Loucy (cell line): ENCODE results near the gene ENOX1.

Experiments used
- H2AFZ ChIP-seq: fragments of 200-600 bp; sonication (generic); 2 replicates; pipeline ENCODE4 v1.6.0; 2016; ENCODE audit warnings: antibody characterized with exemption, mild to moderate bottlenecking, low read length, moderate library complexity
- H3F3A ChIP-seq: fragments of 200-600 bp; 2 replicates; pipeline ENCODE4 v1.6.0; 2016; ENCODE audit warnings: antibody characterized with exemption, low read depth, mild to moderate bottlenecking
- H3K27me3 ChIP-seq: fragments of 200-600 bp; sonication (generic); 2 replicates; pipeline ENCODE4 v1.6.1; 2014; ENCODE audit warnings: low read length, mild to moderate bottlenecking; ENCODE audit not compliant: insufficient read depth, poor library complexity, severe bottlenecking
- H3K36me3 ChIP-seq: fragments of 200-600 bp; sonication (generic); 2 replicates; pipeline ENCODE4 v1.6.1; 2016; ENCODE audit warnings: low read length; ENCODE audit not compliant: insufficient read depth
- H3K4me1 ChIP-seq: fragments of 200-600 bp; sonication (generic); 2 replicates; pipeline ENCODE4 v1.5.1; 2014; ENCODE audit warnings: low read length, mild to moderate bottlenecking; ENCODE audit not compliant: insufficient read depth, poor library complexity, severe bottlenecking
- H3K4me2 ChIP-seq: fragments of 200-600 bp; sonication (generic); 2 replicates; pipeline ENCODE4 v1.6.0; 2014; ENCODE audit warnings: antibody characterized with exemption, low read length, low read depth, mild to moderate bottlenecking; ENCODE audit not compliant: poor library complexity, severe bottlenecking
- H3K4me3 ChIP-seq: fragments of 200-600 bp; sonication (generic); 2 replicates; pipeline ENCODE4 v1.5.1; 2014; ENCODE audit warnings: low read length, mild to moderate bottlenecking, mixed read lengths; ENCODE audit not compliant: poor library complexity, severe bottlenecking
- H3K79me2 ChIP-seq: fragments of 200-600 bp; sonication (generic); 2 replicates; pipeline ENCODE4 v1.6.1; 2014; ENCODE audit warnings: low read length; ENCODE audit not compliant: insufficient read depth
- H3K9ac ChIP-seq: fragments of 200-600 bp; sonication (generic); 2 replicates; pipeline ENCODE4 v1.6.0; 2014; ENCODE audit warnings: mild to moderate bottlenecking, low read depth, low read length, moderate library complexity; ENCODE audit not compliant: poor library complexity, severe bottlenecking
- H3K9me2 ChIP-seq: fragments of 200-600 bp; sonication (generic); replicated peaks from 2 replicates; pipeline ENCODE4 v1.6.1; 2016; ENCODE audit warnings: low read depth, low read length, mixed read lengths
- H3K9me3 ChIP-seq: fragments of 200-600 bp; sonication (generic); 2 replicates; pipeline ENCODE4 v1.6.1; 2014; ENCODE audit warnings: mild to moderate bottlenecking, antibody characterized with exemption, low read length, low read depth; ENCODE audit not compliant: insufficient read depth
- H4K20me1 ChIP-seq: fragments of 200-600 bp; sonication (generic); 2 replicates; pipeline ENCODE4 v1.6.0; 2014; ENCODE audit warnings: antibody characterized with exemption, low read length, mild to moderate bottlenecking; ENCODE audit not compliant: insufficient read depth, poor library complexity, severe bottlenecking
- CTCF ChIP-seq: fragments of 200-600 bp; sonication (generic); conservative IDR thresholded peaks from 2 replicates; pipeline ENCODE4 v1.5.1; 2014; ENCODE audit warnings: mild to moderate bottlenecking, antibody characterized with exemption, low read length
- EZH2phosphoT487 ChIP-seq: fragments of 200-600 bp; IDR thresholded peaks from 2 replicates; pipeline ENCODE4 v1.6.1; 2018; ENCODE audit warnings: antibody characterized with exemption, mild to moderate bottlenecking, moderate library complexity, borderline replicate concordance

The ENOX1 gene

GRCh38 chr13:43295825-43296564, 490.8 kb downstream of the ENOX1 start:
- TF ChIP-seq CTCF (no peak), EZH2phosphoT487 (no peak)
- H3K79me2 ChIP-seq: no peaks in the 10 kb centered on the region
- H3K9ac ChIP-seq: no peak overlapping the region
- no peaks in the 10 kb centered on the region for H4K20me1 ChIP-seq
- H3K9me2 ChIP-seq: no peaks in the 10 kb centered on the region
- no peaks in the 10 kb centered on the region for H3K36me3 ChIP-seq
- no peaks in the 10 kb centered on the region for H3F3A ChIP-seq
- H2AFZ ChIP-seq: no peak overlapping the region
- H3K4me3 ChIP-seq: no peak overlapping the region
- H3K4me1 ChIP-seq: peaks cover 6% of the 10 kb centered on the region
- no peaks in the 10 kb centered on the region for H3K9me3 ChIP-seq
- no peak overlapping the region for H3K4me2 ChIP-seq
- no peaks in the 10 kb centered on the region for H3K27me3 ChIP-seq

DNA sequence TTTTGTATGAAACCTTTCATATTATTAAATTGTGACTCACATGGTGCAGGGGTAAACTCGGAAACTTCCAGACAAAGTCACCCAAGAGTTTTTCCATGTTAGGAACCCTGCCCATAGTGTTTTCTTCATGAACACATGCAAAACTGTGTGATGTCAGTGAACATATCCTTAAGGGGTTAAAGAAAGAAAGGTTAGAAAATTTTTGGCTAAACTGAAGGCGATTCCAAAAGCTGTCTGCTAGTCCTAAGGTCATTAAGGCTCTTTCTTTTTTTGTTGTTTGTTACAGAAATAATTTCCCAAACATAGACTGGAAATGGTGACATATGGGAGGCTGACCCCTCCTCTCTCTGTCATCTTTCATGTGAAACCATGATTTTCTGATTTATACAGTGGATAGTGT, 491.5 kb downstream of the ENOX1 start:
- Histone ChIP-seq H3F3A (no peaks in the 10 kb centered on the region), H3K4me3 (no peak overlapping the region), H3K4me1 (peaks cover 8% of the 10 kb centered on the region), H2AFZ (no peak overlapping the region), H3K36me3 (no peaks in the 10 kb centered on the region), H3K9ac (no peak overlapping the region), H3K9me2 (no peaks in the 10 kb centered on the region), H3K27me3 (no peaks in the 10 kb centered on the region), H3K4me2 (no peak overlapping the region), H4K20me1 (no peaks in the 10 kb centered on the region), H3K9me3 (no peaks in the 10 kb centered on the region), H3K79me2 (no peaks in the 10 kb centered on the region)
- TF ChIP-seq CTCF (no peak), EZH2phosphoT487 (no peak)

DNA sequence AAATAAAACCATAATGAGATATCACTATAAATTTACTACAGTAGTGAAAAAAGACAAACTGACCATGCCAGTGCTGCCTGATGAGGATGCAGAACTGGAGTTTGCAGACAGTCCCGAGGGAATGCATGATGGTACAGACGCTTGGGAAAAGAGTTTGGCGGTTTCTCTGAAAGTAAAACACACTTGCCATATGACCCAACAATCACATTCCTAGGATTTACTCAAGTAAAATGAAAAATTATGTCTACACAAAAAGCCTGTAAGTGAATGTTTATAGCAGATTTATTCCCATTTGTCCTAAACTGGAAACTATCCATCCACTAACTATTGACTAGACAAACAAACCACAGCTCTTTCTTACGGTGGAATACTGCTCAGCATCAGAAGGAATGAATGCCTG, 492.4 kb downstream of the ENOX1 start:
- no peaks in the 10 kb centered on the region for H3K9me3 ChIP-seq
- TF ChIP-seq EZH2phosphoT487: no peak
- TF ChIP-seq CTCF: no peak
- no peaks in the 10 kb centered on the region for H3K9me2 ChIP-seq
- no peaks in the 10 kb centered on the region for H3F3A ChIP-seq
- peaks cover 13% of the 10 kb centered on the region for H3K4me1 ChIP-seq
- H3K4me3 ChIP-seq: no peak overlapping the region
- no peaks in the 10 kb centered on the region for H4K20me1 ChIP-seq
- no peak overlapping the region for H2AFZ ChIP-seq
- no peak overlapping the region for H3K4me2 ChIP-seq
- no peaks in the 10 kb centered on the region for H3K36me3 ChIP-seq
- H3K9ac ChIP-seq: no peak overlapping the region
- no peaks in the 10 kb centered on the region for H3K27me3 ChIP-seq
- no peaks in the 10 kb centered on the region for H3K79me2 ChIP-seq
